ENCODE measurements around the gene KIF3B. TPM values are rescaled to one million over a fixed set of nuclear protein-coding genes. Genes with fewer than 3 reads are reported as not detected.
A peak's percentile ranks its signal among the peaks of the same experiment; 100 is the strongest.

KIF3B gene
- total and polyA plus RNA-seq, 2 of the 13 experiments (the other 11 are each of a cell fraction or from before 2014, with no cell fraction given), result 23.6 to 28.8 TPM

DNA sequence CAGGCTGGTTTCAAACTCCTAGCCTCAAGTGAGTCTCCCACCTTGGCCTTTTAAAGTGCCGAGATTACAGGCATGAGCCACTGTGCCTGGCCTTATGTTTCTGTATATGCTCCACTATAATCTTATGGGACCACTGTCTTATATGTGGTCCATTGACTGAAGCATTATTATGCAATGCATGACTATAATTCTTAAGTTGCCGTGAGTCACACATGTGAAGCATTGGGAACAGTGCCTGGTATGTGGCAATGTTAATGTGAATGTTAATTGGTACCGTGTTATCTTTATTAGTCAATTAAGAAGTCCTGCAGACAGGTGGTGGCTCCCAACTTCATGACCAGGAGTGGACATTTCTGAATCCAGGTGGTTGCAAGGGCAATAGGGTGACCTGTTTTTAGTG lies 66.0 kb downstream of the KIF3B start:
- FAIRE-seq (no peak), DNase-seq (ENCODE audit: low spot score) (no peak), ATAC-seq (no peak)
- Histone ChIP-seq H3K9me3 (ENCODE audit: low read length) (no peaks in the 10 kb centered on the region), H3K4me1 (ENCODE audit: insufficient read depth, low read length) (peaks cover 52% of the 10 kb centered on the region), H3K27me3 (ENCODE audit: control insufficient read depth in 1 of 2, insufficient read depth in 2 of 2, low read length in 2 of 2) (no peaks in the 10 kb centered on the region), H3K27ac (ENCODE audit: extremely low read length, insufficient read depth, low read length) (no peak overlapping the region), H3K4me2 (ENCODE audit: low read depth, low read length) (no peak overlapping the region), H3K79me2 (ENCODE audit: insufficient read depth, low read length) (no peaks in the 10 kb centered on the region), H2AFZ (ENCODE audit: low read length) (no peak overlapping the region), H4K20me1 (ENCODE audit: insufficient read depth, low read length) (no peaks in the 10 kb centered on the region), H3K36me3 (replicated peaks in 1 of 2; ENCODE audit: control insufficient read depth in 1 of 2, insufficient read depth in 2 of 2, low read length in 2 of 2) (no peaks in the 10 kb centered on the region), H3K4me3 (replicated peaks in 1 of 3; ENCODE audit: insufficient read depth in 1 of 3, low read depth in 2 of 3, low read length in 3 of 3) (no peak overlapping the region), H3K9ac (ENCODE audit: insufficient read depth, low read depth, low read length) (no peak overlapping the region)
- POLR2A ChIA-PET, result interaction anchor here (0.6 kb wide), 1 partner anchor 10 kb away, joined by 4 read pairs; no protein-coding TSS in a partner anchor
- no peak for TF ChIP-seq NCOR1 (IDR thresholded peaks at IDR 0.05; ENCODE audit: borderline replicate concordance, low read length)
- 0 out of 2 replicates have a peak, but pooled peaks have one; percentile 18 for TF ChIP-seq ZNF121 (CRISPR knock-in tag; IDR thresholded peaks at IDR 0.05)
- TF ChIP-seq CEBPG (CRISPR knock-in tag; IDR thresholded peaks at IDR 0.05), result peak; percentile 34; the same call in 1 of the 2 replicates
- peak; percentile 16 for TF ChIP-seq TEAD3 (CRISPR knock-in tag; optimal IDR thresholded peaks at IDR 0.05; ENCODE audit: borderline replicate concordance)
- TF ChIP-seq CEBPB (IDR thresholded peaks at IDR 0.05; ENCODE audit: borderline replicate concordance, low read depth, low read length), result peak; percentile 71
- no peak for TF ChIP-seq ZNF788 (CRISPR knock-in tag; IDR thresholded peaks at IDR 0.05; ENCODE audit: borderline replicate concordance)
- TF ChIP-seq ZNF678 (CRISPR knock-in tag; IDR thresholded peaks at IDR 0.05), result no peak
- no peak for TF ChIP-seq MXI1 (IDR thresholded peaks at IDR 0.05; ENCODE audit: borderline replicate concordance, low read depth, low read length)
- TF ChIP-seq ZNF672 (CRISPR knock-in tag; IDR thresholded peaks at IDR 0.05), result no peak
- 95% methylated on average over 3 of the region's 3 CpGs for WGBS (ENCODE audit: low lambda C conversion rate)
- BruUV-seq (replicated peaks), result no TSS peak
- CTCF ChIA-PET (ENCODE audit: low intra/inter-chr PET ratio, low total read pairs), result no interaction called here
- intact Hi-C loops (cut with micrococcal nuclease; ENCODE audit: unreplicated experiment), result no loop called here
- in situ Hi-C loops (cut with HindIII; ENCODE audit: extremely low pct_ligation_motif_present, low pct_unique_long_range_greater_than_20kb), result no loop called here

DNA sequence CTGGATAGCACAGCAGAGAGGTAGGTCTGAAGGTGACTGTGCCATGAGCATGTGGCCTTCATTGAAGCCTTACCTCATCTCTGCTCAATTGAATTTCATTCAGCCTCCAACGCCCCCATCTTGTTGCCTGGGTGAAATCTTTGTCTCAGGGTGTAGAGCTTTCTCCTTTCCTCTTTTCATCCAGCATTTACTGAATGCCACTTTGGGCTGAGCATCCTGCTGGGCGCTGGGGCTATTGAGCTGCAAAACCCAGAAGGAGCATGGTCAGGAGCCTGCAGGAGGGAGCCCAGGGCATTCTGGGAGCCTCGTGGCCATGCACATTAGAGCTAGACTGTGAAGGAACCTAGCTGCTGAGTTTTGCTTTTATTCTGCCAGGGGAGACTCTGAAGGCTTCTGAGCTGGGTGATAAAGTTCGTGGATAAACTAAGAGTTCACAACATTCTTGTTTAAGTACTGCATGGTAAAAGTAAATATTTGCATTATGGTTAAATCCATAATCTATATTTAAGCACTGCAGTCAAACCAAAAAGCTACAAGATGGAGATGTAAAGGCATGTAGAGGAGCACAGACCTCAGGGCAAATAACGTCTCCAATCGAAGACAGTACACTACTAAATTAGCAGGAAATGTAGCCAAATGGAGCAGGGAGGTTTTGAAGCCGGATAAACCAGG lies 67.5 kb downstream of the KIF3B start:
- WGBS (ENCODE audit: low lambda C conversion rate), result 21% methylated on average over 7 of the region's 7 CpGs
- ATAC-seq, result peak; percentile 77
- H3K9ac ChIP-seq (ENCODE audit: insufficient read depth, low read depth, low read length), result 0 out of 2 replicates have a peak overlapping the region, but pooled peaks have one; percentile 9
- CTCF ChIA-PET (ENCODE audit: low intra/inter-chr PET ratio, low total read pairs), result no interaction called here
- H3K27ac ChIP-seq (ENCODE audit: extremely low read length, insufficient read depth, low read length), result peak overlapping the region; percentile 20
- peaks cover 40% of the 10 kb centered on the region for H3K4me1 ChIP-seq (ENCODE audit: insufficient read depth, low read length)
- POLR2A ChIA-PET, result interaction anchor here (1.1 to 3.2 kb wide), 4 partner anchors 9 to 55 kb away, joined by 4 to 36 read pairs (median 8); partner anchors contain the start of gene ASXL1
- no peaks in the 10 kb centered on the region for H3K9me3 ChIP-seq (ENCODE audit: low read length)
- H3K4me2 ChIP-seq (ENCODE audit: low read depth, low read length), result peak overlapping the region; percentile 40
- H3K36me3 ChIP-seq (replicated peaks in 1 of 2; ENCODE audit: control insufficient read depth in 1 of 2, insufficient read depth in 2 of 2, low read length in 2 of 2), result no peaks in the 10 kb centered on the region
- H3K27me3 ChIP-seq (ENCODE audit: control insufficient read depth in 1 of 2, insufficient read depth in 2 of 2, low read length in 2 of 2), result no peaks in the 10 kb centered on the region
- H3K4me3 ChIP-seq (replicated peaks in 1 of 3; ENCODE audit: insufficient read depth in 1 of 3, low read depth in 2 of 3, low read length in 3 of 3), result peak overlapping the region in 1 of 3 experiments; percentile 10; a peak in 1 of 6 replicates
- FAIRE-seq, result no peak
- no peaks in the 10 kb centered on the region for H4K20me1 ChIP-seq (ENCODE audit: insufficient read depth, low read length)
- no peak for DNase-seq (ENCODE audit: low spot score)
- BruUV-seq (replicated peaks), result no TSS peak
- no peaks in the 10 kb centered on the region for H3K79me2 ChIP-seq (ENCODE audit: insufficient read depth, low read length)
- intact Hi-C loops (cut with micrococcal nuclease; ENCODE audit: unreplicated experiment), result no loop called here
- no peak overlapping the region for H2AFZ ChIP-seq (ENCODE audit: low read length)
- in situ Hi-C loops (cut with HindIII; ENCODE audit: extremely low pct_ligation_motif_present, low pct_unique_long_range_greater_than_20kb), result no loop called here
- peak; percentile 45; the same call in 1 of the 2 replicates for TF ChIP-seq ZFP91 (CRISPR knock-in tag; IDR thresholded peaks at IDR 0.05; ENCODE audit: borderline replicate concordance)
- peak; percentile 52 for TF ChIP-seq ZNF781 (CRISPR knock-in tag; IDR thresholded peaks at IDR 0.05; ENCODE audit: borderline replicate concordance, not compliant biosample characterization)
- TF ChIP-seq, protein P1, sequence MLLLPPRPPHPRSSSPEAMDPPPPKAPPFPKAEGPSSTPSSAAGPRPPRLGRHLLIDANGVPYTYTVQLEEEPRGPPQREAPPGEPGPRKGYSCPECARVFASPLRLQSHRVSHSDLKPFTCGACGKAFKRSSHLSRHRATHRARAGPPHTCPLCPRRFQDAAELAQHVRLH (CRISPR knock-in tag; IDR thresholded peaks at IDR 0.05; ENCODE audit: borderline replicate concordance, low read depth), result no peak
